Measurements from ENCODE around the gene ELAVL1.

- TF ChIP-seq CTCF (IDR thresholded peaks at IDR 0.05) (no peak), POLR2A (IDR thresholded peaks at IDR 0.05) (no peak)
Observed at GRCh38 chr19:7994928-7995809, 10.3 kb downstream of the ELAVL1 start.
